ENCODE data around the gene MTAP.

DNA sequence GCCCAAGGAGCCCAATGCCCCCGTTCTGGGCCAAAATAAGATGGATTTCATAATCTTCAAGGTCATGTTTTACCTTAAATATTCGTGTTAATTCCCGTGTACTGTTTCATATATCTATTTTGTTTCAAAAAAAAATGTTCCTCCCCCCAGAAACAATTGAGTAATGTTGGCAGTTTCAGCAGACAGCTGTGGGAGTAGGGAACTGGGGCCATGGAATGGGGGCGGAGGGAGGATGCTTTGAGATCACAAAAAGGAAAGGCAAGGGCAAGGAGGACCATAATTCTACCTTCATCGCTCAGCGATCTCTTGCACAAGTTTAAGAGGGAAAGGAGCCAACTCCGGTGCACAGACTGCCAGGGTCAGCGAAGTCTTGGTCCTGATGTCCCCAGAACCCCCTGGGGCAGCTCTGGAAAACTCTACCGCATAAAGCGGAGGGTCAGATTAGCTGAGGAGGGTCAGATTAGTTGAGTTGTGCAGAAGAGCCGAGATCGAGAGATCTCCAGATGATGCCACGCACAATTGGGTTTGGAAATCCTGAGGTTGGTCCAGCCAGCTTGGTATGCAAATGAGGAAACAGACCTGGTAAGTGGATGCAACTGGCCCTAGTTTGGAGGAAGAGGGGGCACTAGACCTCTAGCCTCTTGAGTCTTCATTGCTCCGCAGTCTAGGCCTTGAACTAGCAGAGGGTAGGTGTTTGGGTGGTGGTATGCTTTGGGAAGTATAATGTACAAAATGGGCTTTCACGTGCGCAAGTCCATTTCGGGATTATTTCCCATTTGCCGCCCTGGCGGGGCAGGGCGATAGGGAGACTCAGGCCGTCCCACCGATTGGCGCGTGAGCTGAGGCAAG is 167.7 kb downstream of the MTAP start:
- TF ChIP-seq CTCF (IDR thresholded peaks at IDR 0.05) (no peak), POLR2A (IDR thresholded peaks at IDR 0.05) (no peak), POLR2AphosphoS5 (IDR thresholded peaks at IDR 0.05) (no peak), EP300 (IDR thresholded peaks at IDR 0.05) (no peak)

All from stomach (tissue), 4 donors.